Measurements from ENCODE around the gene OOSP4B.
"Not testable (repeated sequence)": the region's sequence is repeated elsewhere in the genome, so short reads cannot be mapped to it uniquely, and the experiment has no call there.

Gene OOSP4B

GRCh38 chr11:60064111-60064510 lies 47.1 kb downstream of the OOSP4B start:
- DNase-seq = no peak

GRCh38 chr11:60065801-60066200 lies 48.8 kb downstream of the OOSP4B start:
- no peak for DNase-seq

- no peak for DNase-seq
Measured at GRCh38 chr11:60069450-60069849, 52.5 kb downstream of the OOSP4B start.

GRCh38 chr11:60071644-60072043 lies 54.7 kb downstream of the OOSP4B start:
- DNase-seq = not testable (repeated sequence)

GRCh38 chr11:60077216-60077817 lies 60.3 kb downstream of the OOSP4B start:
- DNase-seq = no peak

GRCh38 chr11:60077981-60078380 lies 61.0 kb downstream of the OOSP4B start:
- no peak for DNase-seq

GRCh38 chr11:60078745-60079144 lies 61.8 kb downstream of the OOSP4B start:
- DNase-seq = no peak

- DNase-seq = no peak
Measured at GRCh38 chr11:60080535-60080934, 63.6 kb downstream of the OOSP4B start.

All from activated naive CD4-positive, alpha-beta T cell treated with Interleukin-2 at 50 U/mL for 16 hours (primary cell).